Glomerular visceral epithelial cell (primary cell): ENCODE measurements around the gene ADAMTSL4.
"Not testable (repeated sequence)": the region's sequence is repeated elsewhere in the genome, so short reads cannot be mapped to it uniquely, and the experiment has no call there.

ENCODE experiments used
- DNase-seq: peaks from one replicate; pipeline ENCODE4 v3.0.0-alpha.2; 2016; ENCODE audit errors: extremely low spot score

Gene ADAMTSL4

GRCh38 chr1:150582371-150582770 is 33.2 kb downstream of the ADAMTSL4 start:
- no peak for DNase-seq

DNA sequence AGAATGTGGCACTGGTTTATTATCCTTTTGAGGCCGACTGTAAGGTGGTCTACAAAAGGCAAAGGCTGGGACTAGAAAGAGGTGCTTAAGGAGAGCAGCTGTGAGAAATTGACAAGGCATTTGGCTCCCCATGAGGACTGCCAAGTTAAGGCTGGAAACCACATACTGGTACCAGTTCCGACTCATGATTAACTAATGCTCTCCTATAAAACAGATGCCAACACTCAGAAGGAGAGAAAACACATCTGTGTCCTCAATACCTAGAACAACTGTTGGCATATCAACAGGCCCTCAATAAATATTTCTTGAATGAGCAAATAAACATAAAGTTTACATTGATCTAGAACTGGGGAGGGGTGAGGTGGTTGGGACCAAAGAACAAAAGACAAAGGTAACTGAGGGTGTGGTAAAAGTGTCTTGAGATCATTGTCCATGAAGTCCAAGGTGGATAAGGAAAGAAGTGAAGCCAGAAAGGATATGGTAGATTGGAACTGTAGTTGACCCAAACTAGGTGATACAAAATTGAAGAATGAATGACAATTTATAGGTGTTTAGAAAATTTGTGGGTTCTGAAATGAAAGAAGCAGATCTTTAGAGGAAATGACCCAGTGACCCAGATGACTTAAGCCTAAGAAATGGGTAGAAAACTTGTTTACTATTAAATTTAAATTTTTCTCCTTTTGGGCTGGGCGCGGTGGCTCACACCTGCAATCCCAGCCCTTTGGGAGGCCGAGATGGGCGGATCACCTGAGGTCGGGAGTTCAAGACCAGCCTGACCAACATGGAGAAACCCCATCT is 47.1 kb downstream of the ADAMTSL4 start:
- no peak for DNase-seq

- no peak for DNase-seq
These were observed 47.8 kb downstream of the ADAMTSL4 start for GRCh38 chr1:150596976-150597375.

GRCh38 chr1:150598346-150598745 is 49.1 kb downstream of the ADAMTSL4 start:
- DNase-seq: not testable (repeated sequence)

- no peak for DNase-seq
These were observed 52.3 kb downstream of the ADAMTSL4 start for GRCh38 chr1:150601540-150601939.

GRCh38 chr1:150602372-150602771 is 53.2 kb downstream of the ADAMTSL4 start:
- not testable (repeated sequence) for DNase-seq

- DNase-seq: no peak
These were observed 54.5 kb downstream of the ADAMTSL4 start for GRCh38 chr1:150603711-150604110.

DNA sequence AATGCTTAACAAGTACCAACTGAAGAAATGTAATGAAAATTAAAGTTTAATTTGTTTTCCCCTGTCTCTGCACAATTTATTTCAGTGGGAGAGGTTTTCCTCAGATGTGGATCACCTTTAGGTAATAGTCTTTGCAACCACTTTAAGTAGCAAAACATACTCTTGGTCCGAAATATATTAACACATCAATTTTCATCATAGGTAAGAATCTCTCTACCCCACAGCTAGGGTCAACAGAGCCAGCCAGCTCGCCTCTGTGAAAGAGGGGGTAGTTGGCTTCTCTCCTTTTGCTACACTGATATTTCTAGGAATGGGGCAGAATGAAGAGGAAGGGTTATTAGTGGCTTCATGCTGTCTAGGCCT is 55.0 kb downstream of the ADAMTSL4 start:
- DNase-seq: no peak

DNA sequence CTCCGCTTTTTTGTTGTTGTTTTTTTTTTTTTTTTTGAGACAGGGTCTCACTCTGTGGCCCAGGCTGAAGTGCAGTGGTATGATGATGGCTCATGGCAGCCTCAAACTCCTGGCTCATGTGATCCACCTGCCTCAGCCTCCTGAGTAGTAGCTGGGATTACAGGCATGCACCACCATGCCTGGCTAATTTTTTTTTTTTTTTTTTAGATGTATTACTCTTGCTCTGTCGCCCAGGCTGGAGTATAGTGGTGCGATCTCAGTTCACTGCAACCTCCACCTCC is 56.2 kb downstream of the ADAMTSL4 start:
- DNase-seq: not testable (repeated sequence)

DNA sequence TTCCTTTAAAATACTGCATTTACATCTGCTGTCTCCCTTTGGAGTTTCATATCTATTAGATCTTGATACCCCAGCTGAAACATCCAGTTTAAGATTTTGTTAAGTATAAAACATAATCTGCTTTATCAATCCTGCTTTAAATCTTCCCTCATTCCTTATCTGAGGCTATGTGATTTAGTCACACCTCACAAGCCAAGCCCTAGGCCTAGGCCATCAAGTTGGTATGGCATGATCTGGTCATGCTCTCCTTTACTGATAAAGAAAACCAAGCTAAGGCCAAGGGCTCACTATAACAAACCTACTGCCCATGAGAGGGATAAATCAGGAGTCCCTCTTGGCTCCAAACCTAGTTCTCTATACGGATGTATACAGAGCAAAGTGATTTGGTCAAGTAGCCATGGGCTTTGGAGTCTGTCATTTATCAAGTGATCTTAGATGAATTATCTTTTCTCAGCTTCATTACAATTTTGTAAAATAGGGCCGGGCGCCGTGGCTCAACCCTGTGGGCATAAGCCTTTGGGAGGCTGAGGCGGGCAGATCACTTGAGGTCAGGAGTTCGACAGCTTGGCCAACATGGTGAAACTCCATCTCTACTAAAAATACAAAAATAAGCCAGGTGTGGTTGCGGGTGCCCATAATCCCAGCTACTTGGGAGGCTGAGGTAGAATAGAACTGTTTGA is 57.4 kb downstream of the ADAMTSL4 start:
- no peak for DNase-seq

DNA sequence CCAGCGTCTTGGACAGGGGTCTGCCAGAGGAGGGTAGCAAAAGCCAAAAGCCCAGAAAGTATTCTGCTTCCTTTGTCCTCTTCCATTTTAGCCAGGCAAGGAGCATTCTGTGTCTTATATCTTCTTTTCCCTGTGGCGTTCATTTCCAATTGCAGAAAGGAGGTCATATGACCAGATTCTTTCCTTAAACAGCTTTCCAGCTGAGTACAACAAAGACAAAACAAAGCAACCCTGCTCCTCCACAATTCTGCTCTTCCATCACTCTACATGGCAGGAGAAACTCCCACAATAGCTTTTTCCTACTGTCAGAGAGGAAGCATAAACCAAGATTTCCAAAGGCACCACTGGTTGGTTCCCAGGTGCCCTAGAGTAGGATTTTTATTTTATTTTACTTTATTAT is 60.5 kb downstream of the ADAMTSL4 start:
- no peak for DNase-seq
